Neutrophil (primary cell): Measurements from ENCODE around the gene TALDO1.

Experiments
- H3K27ac ChIP-seq: fragments of 200-600 bp; sonication (generic); 2 replicates; pipeline ENCODE4 v1.5.1; 2016; ENCODE audit warnings: mild to moderate bottlenecking, moderate library complexity
- H3K27me3 ChIP-seq: fragments of 200-600 bp; sonication (generic); 2 replicates; pipeline ENCODE4 v1.6.0; 2016; ENCODE audit warnings: mild to moderate bottlenecking
- H3K36me3 ChIP-seq: fragments of 200-600 bp; sonication (generic); 2 replicates; pipeline ENCODE4 v1.5.1; 2017
- H3K4me1 ChIP-seq, 2 experiments: fragments of 200-600 bp in 1 of 2; sonication (generic) in 1 of 2; 1 replicate in 1 of 2; 2 replicates in 1 of 2; pipeline versions ENCODE4 v1.5.1 to v1.6.1; 2013 to 2016; ENCODE audit warnings: low read depth in 1 of 2, low read length in 1 of 2, mild to moderate bottlenecking in 1 of 2, moderate library complexity in 1 of 2; ENCODE audit not compliant: control insufficient read depth in 1 of 2, insufficient read depth in 1 of 2
- H3K4me3 ChIP-seq, 2 experiments: fragments of 200-600 bp in 1 of 2; sonication (generic) in 1 of 2; 1 replicate in 1 of 2; 2 replicates in 1 of 2; pipeline ENCODE4 v1.5.1; 2013 to 2016; ENCODE audit warnings: low read depth in 1 of 2, low read length in 1 of 2, mild to moderate bottlenecking in 1 of 2, moderate library complexity in 1 of 2
- H3K9me3 ChIP-seq: fragments of 200-600 bp; sonication (generic); 2 replicates; pipeline ENCODE4 v1.5.1; 2016
- TF ChIP-seq, protein P1 (sequence below): fragments of 200-600 bp; sonication (generic); IDR thresholded peaks from 2 replicates; pipeline ENCODE4 v1.5.1; 2016; ENCODE audit warnings: antibody characterized with exemption

Gene TALDO1

DNA sequence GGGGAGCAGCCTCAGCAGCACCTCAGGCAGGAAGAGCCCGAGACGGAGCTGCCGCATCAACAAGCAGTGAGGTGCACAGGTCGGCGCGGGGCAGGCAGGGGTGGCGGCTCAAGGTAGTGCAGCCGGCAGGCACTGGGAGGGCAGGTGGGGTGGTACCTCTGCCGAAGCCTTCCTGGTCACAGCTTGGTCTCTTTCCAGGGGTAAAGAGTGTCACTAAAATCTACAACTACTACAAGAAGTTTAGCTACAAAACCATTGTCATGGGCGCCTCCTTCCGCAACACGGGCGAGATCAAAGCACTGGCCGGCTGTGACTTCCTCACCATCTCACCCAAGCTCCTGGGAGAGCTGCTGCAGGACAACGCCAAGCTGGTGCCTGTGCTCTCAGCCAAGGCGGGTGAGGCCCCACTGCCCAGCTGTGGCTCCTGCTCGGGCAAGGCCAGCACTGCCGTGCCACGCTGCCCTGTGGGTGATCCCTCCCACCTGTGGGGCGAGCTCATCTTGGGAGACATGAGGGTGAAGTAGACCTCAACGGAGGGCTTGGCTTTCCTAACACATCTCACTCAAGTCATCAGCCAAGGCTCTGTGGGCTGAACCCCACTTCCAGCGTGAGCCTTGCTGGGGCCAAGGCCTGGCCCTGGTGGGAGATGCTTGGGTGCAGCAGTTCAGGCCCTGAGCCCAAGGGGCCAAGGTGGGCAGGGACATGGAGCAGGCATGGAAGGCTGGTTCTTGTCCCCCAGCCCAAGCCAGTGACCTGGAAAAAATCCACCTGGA, 16.5 kb downstream of the TALDO1 start:
- Histone ChIP-seq H3K9me3 (peaks cover 19% of the 10 kb centered on the region), H3K27ac (peak overlapping the region; percentile 59), H3K27me3 (no peaks in the 10 kb centered on the region), H3K36me3 (peaks cover 81% of the 10 kb centered on the region), H3K4me1 (peaks cover 6 to 7% of the 10 kb centered on the region in 2 experiments), H3K4me3 (no peak overlapping the region)
- TF ChIP-seq, protein P1, sequence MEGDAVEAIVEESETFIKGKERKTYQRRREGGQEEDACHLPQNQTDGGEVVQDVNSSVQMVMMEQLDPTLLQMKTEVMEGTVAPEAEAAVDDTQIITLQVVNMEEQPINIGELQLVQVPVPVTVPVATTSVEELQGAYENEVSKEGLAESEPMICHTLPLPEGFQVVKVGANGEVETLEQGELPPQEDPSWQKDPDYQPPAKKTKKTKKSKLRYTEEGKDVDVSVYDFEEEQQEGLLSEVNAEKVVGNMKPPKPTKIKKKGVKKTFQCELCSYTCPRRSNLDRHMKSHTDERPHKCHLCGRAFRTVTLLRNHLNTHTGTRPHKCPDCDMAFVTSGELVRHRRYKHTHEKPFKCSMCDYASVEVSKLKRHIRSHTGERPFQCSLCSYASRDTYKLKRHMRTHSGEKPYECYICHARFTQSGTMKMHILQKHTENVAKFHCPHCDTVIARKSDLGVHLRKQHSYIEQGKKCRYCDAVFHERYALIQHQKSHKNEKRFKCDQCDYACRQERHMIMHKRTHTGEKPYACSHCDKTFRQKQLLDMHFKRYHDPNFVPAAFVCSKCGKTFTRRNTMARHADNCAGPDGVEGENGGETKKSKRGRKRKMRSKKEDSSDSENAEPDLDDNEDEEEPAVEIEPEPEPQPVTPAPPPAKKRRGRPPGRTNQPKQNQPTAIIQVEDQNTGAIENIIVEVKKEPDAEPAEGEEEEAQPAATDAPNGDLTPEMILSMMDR: no peak

GRCh38 chr11:764322-765024, 17.2 kb downstream of the TALDO1 start:
- Histone ChIP-seq H3K27ac (peak overlapping the region; percentile 59), H3K4me3 (no peak overlapping the region), H3K4me1 (peaks cover 6 to 9% of the 10 kb centered on the region in 2 experiments), H3K36me3 (peaks cover 74% of the 10 kb centered on the region), H3K27me3 (no peaks in the 10 kb centered on the region), H3K9me3 (peaks cover 19% of the 10 kb centered on the region)
- TF ChIP-seq, protein P1: no peak

GRCh38 chr11:765025-765801, 17.9 kb downstream of the TALDO1 start:
- peaks cover 66% of the 10 kb centered on the region for H3K36me3 ChIP-seq
- no peaks in the 10 kb centered on the region for H3K27me3 ChIP-seq
- TF ChIP-seq, protein P1: peak; percentile 78
- no peak overlapping the region for H3K4me3 ChIP-seq
- peaks cover 6 to 9% of the 10 kb centered on the region in 2 experiments for H3K4me1 ChIP-seq
- H3K27ac ChIP-seq: peak overlapping the region; percentile 59
- H3K9me3 ChIP-seq: peaks cover 16% of the 10 kb centered on the region

DNA sequence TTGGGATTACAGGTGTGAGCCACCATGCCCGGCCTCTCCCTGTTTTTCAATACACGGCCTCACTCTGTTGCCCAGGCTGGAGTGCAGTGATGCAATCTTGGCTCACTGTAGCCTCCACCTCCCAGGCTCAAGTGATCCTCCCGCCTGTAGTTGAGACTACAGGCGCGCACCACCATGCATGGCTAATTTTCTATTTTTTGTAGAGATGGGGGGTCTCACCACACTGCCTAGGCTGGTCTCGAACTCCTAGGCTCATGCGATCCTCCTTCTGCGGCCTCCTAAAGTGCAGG, 18.5 kb downstream of the TALDO1 start:
- TF ChIP-seq, protein P1: no peak
- Histone ChIP-seq H3K4me1 (peaks cover 6 to 9% of the 10 kb centered on the region in 2 experiments), H3K9me3 (peaks cover 12% of the 10 kb centered on the region), H3K27me3 (no peaks in the 10 kb centered on the region), H3K27ac (peak overlapping the region; percentile 59), H3K4me3 (no peak overlapping the region), H3K36me3 (peaks cover 62% of the 10 kb centered on the region)

GRCh38 chr11:766106-766935, 19.1 kb downstream of the TALDO1 start:
- Histone ChIP-seq H3K27ac (peak overlapping the region; percentile 59), H3K9me3 (peaks cover 12% of the 10 kb centered on the region), H3K4me1 (peaks cover 6 to 9% of the 10 kb centered on the region in 2 experiments), H3K4me3 (no peak overlapping the region), H3K36me3 (peaks cover 62% of the 10 kb centered on the region), H3K27me3 (no peaks in the 10 kb centered on the region)
- TF ChIP-seq, protein P1: no peak
